A549 (cell line): Measurements from ENCODE around the gene RSRC1. TPM values are rescaled to one million over a fixed set of nuclear protein-coding genes. Genes with fewer than 3 reads are reported as not detected.

Experiments
- ATAC-seq, 2 experiments: fragments of 200-7000 bp in 1 of 2; fragments of >200 bp in 1 of 2; cut with Nextera tagmentation in 1 of 2; cut with Tn5 transposase in 1 of 2; 3 replicates each; pipeline versions ENCODE4 v1.8.0 to v1.9.1; 2018 to 2020; ENCODE audit warnings: mild to moderate bottlenecking in 1 of 2, moderate library complexity in 1 of 2
- CTCF ChIA-PET: fragments of 300-600 bp; sonication (Branson Sonifier 250); formaldehyde crosslinking; extraction: SDS; loops from one replicate; lab custom pipeline; 2021; ENCODE audit warnings: antibody characterized with exemption, inconsistent platforms; lab: Yijun Ruan, JAX
- POLR2A ChIA-PET: fragments of 350-600 bp; formaldehyde crosslinking; extraction: SDS; loops from one replicate; lab custom pipeline; 2021; ENCODE audit warnings: antibody characterized with exemption, inconsistent platforms; lab: Yijun Ruan, JAX
- DNase-seq, 2 experiments: peaks; one replicate each; pipeline versions ENCODE4 v3.0.0 to v3.0.0-alpha.2; 2011 to 2016; ENCODE audit warnings: low read depth in 1 of 2, low spot score in 1 of 2
- FAIRE-seq: peaks from 2 replicates; lab custom pipeline; 2011; peaks lifted over from hg19 to GRCh38; lab: Jason Lieb, UNC
- H3K27ac ChIP-seq, 2 experiments: fragments of >200 bp; sonication (Bioruptor Twin); formaldehyde crosslinking; 3 replicates each; pipeline ENCODE4 v1.5.1; 2016 to 2017
- H3K4me1 ChIP-seq: fragments of >200 bp; sonication (Bioruptor Twin); formaldehyde crosslinking; 3 replicates; pipeline ENCODE4 v1.6.1; 2016
- H3K4me2 ChIP-seq: fragments of >200 bp; sonication (Bioruptor Twin); formaldehyde crosslinking; 3 replicates; pipeline ENCODE4 v1.6.1; 2016
- H3K4me3 ChIP-seq: fragments of >200 bp; sonication (Bioruptor Twin); formaldehyde crosslinking; 3 replicates; pipeline ENCODE4 v1.5.1; 2016
- H3K9me3 ChIP-seq: fragments of >200 bp; sonication (Bioruptor Twin); formaldehyde crosslinking; 3 replicates; pipeline ENCODE4 v1.6.1; 2016
- CBX2 ChIP-seq: fragments of 200-600 bp; sonication (generic); IDR thresholded peaks from 2 replicates; pipeline ENCODE4 v1.6.1; 2016; ENCODE audit warnings: low read depth, mild to moderate bottlenecking, borderline replicate concordance
- CBX8 ChIP-seq: fragments of 200-600 bp; sonication (generic); IDR thresholded peaks from 2 replicates; pipeline ENCODE4 v1.6.1; 2016
- CHD4 ChIP-seq: fragments of 200-600 bp; sonication (generic); IDR thresholded peaks from 2 replicates; pipeline ENCODE4 v1.6.1; 2016; ENCODE audit warnings: antibody characterized with exemption, mild to moderate bottlenecking, borderline replicate concordance
- ELK1 ChIP-seq: fragments of 150-350 bp; IDR thresholded peaks from 2 replicates; pipeline ENCODE4 v1.6.1; 2014; ENCODE audit warnings: low read depth, mild to moderate bottlenecking, low read length
- ESRRA ChIP-seq: fragments of 150-350 bp; IDR thresholded peaks from 2 replicates; pipeline ENCODE4 v1.6.1; 2014; ENCODE audit warnings: mild to moderate bottlenecking, low read length, borderline replicate concordance
- FOSB ChIP-seq: fragments of 250-450 bp; sonication (Bioruptor Pico); IDR thresholded peaks from 2 replicates; pipeline ENCODE4 v1.5.0; 2020; ENCODE audit warnings: mild to moderate bottlenecking, moderate library complexity
- FOSL2 ChIP-seq, 2 experiments: fragments of 450-650 bp in 1 of 2; fragments of >200 bp in 1 of 2; sonication (Bioruptor Twin) in 1 of 2; formaldehyde crosslinking; IDR thresholded peaks; 2 replicates each; pipeline versions ENCODE4 v1.5.0 to v1.6.1; 2016 to 2020; ENCODE audit warnings: mild to moderate bottlenecking in 1 of 2, moderate library complexity in 1 of 2
- HOXB13 ChIP-seq: fragments of 250-450 bp; sonication (Bioruptor Pico); IDR thresholded peaks from 2 replicates; pipeline ENCODE4 v1.5.0; 2020; ENCODE audit warnings: low read depth, mild to moderate bottlenecking, moderate library complexity
- HOXB5 ChIP-seq: fragments of 250-450 bp; sonication (Bioruptor Pico); IDR thresholded peaks from 2 replicates; pipeline ENCODE4 v1.5.0; 2020; ENCODE audit warnings: mild to moderate bottlenecking, moderate library complexity
- KDM1A ChIP-seq: fragments of 200-600 bp; sonication (generic); IDR thresholded peaks from 2 replicates; pipeline ENCODE4 v1.6.1; 2016; ENCODE audit warnings: low read depth, mild to moderate bottlenecking
- MAZ ChIP-seq: fragments of 150-350 bp; IDR thresholded peaks from 2 replicates; pipeline ENCODE4 v1.6.1; 2014; ENCODE audit warnings: antibody characterized with exemption, low read depth, low read length, borderline replicate concordance
- MYC ChIP-seq: IDR thresholded peaks from 2 replicates; pipeline ENCODE4 v1.6.1; 2012; ENCODE audit warnings: mild to moderate bottlenecking, inconsistent platforms, low read length, improper control_type of control experiment, borderline replicate concordance
- NFE2L2 ChIP-seq: fragments of 150-350 bp; conservative IDR thresholded peaks from 2 replicates; pipeline ENCODE4 v1.6.1; 2014; ENCODE audit warnings: low read length
- NPAS2 ChIP-seq: fragments of 250-450 bp; sonication (Bioruptor Pico); IDR thresholded peaks from 2 replicates; pipeline ENCODE4 v1.8.0; 2022; ENCODE audit warnings: mild to moderate bottlenecking, moderate library complexity, borderline replicate concordance
- PBX3 ChIP-seq: IDR thresholded peaks from 2 replicates; pipeline ENCODE4 v1.6.1; 2012
- POLR2AphosphoS2 ChIP-seq: conservative IDR thresholded peaks from 2 replicates; pipeline ENCODE4 v1.6.1; 2012; ENCODE audit warnings: low read length, improper control_type of control experiment, inconsistent platforms
- RARB ChIP-seq: fragments of 250-450 bp; sonication (Bioruptor Pico); IDR thresholded peaks from 2 replicates; pipeline ENCODE4 v1.8.0; 2021; ENCODE audit warnings: mild to moderate bottlenecking, moderate library complexity
- RFX5 ChIP-seq: fragments of 450-650 bp; IDR thresholded peaks from 2 replicates; pipeline ENCODE4 v1.7.1; 2014; ENCODE audit warnings: antibody characterized with exemption, mild to moderate bottlenecking, moderate library complexity
- SREBF2 ChIP-seq: fragments of 450-650 bp; IDR thresholded peaks from 2 replicates; pipeline ENCODE4 v1.6.1; 2014; ENCODE audit warnings: mild to moderate bottlenecking, moderate library complexity
- TFCP2L1 ChIP-seq: fragments of 250-450 bp; sonication (Bioruptor Pico); IDR thresholded peaks from 2 replicates; pipeline ENCODE4 v1.5.0; 2021; ENCODE audit warnings: mild to moderate bottlenecking
- ZC3H11A ChIP-seq: fragments of 450-650 bp; IDR thresholded peaks from 2 replicates; pipeline ENCODE4 v1.6.1; 2014; ENCODE audit warnings: antibody characterized with exemption, mild to moderate bottlenecking
- ZFP36 ChIP-seq: fragments of 450-650 bp; IDR thresholded peaks from 2 replicates; pipeline ENCODE4 v1.6.1; 2014; ENCODE audit warnings: borderline replicate concordance; ENCODE audit not compliant: partially characterized antibody
- WGBS: methylation state at CpG from one replicate; pipeline ENCODE4 v1.1.6; 2017; ENCODE audit errors: missing lambda C conversion rate; 5-methylcytosine and 5-hydroxymethylcytosine counted together
- polyA plus RNA-seq, 4 experiments: library from polyadenylated mRNA; depleted of rRNA in 3 of 4; stranded (reverse); fragments of >200 nt; fragmentation: RNase III in 1 of 4; extraction: RNeasy Plus Mini Kit Qiagen cat#74134 plus additional on column Dnase treatment in 1 of 4; gene quantifications; 2 replicates in 3 of 4; 3 replicates in 1 of 4; pipeline ENCODE4 v1.2.3, GENCODE V29; 2011 to 2017
- TF ChIP-seq, protein P1 (sequence below): fragments of 200-600 bp; sonication (generic); IDR thresholded peaks from 2 replicates; pipeline ENCODE4 v1.6.1; 2016; ENCODE audit warnings: antibody characterized with exemption, mild to moderate bottlenecking, moderate library complexity
- TF ChIP-seq, protein P2 (sequence below): fragments of >200 bp; sonication (Bioruptor Twin); formaldehyde crosslinking; IDR thresholded peaks from 3 replicates; pipeline ENCODE4 v1.6.1; 2016
- TF ChIP-seq, protein P3 (sequence below): fragments of >200 bp; sonication (Bioruptor Twin); formaldehyde crosslinking; IDR thresholded peaks from 3 replicates; pipeline ENCODE4 v1.5.1; 2016

RSRC1 gene
- polyA plus RNA-seq, 2 of the 4 experiments (the other 2 are of a cell fraction) = 17.5 to 52.2 TPM

- Histone ChIP-seq H3K27ac (no peak overlapping the region), H3K4me2 (no peak overlapping the region), H3K4me3 (no peak overlapping the region), H3K9me3 (peaks cover 17% of the 10 kb centered on the region; the same call in 2 of the 3 replicates), H3K4me1 (no peaks in the 10 kb centered on the region)
- DNase-seq (no peak), FAIRE-seq (no peak), ATAC-seq (no peak)
- ChIA-PET POLR2A (no interaction called here), CTCF (interaction anchor here (0.9 kb wide), 1 partner anchor 57 kb away, joined by 3 read pairs; no protein-coding TSS in a partner anchor)
- TF ChIP-seq CHD4 = no peak
- no peak for TF ChIP-seq TFCP2L1 (CRISPR knock-in tag)
- TF ChIP-seq FOSL2 (IDR thresholded peaks at IDR 0.05) = no peak
- TF ChIP-seq FOSL2 (CRISPR knock-in tag; IDR thresholded peaks at IDR 0.05) = no peak
- no peak for TF ChIP-seq MAZ
- no peak for TF ChIP-seq ESRRA
- TF ChIP-seq HOXB5 (CRISPR knock-in tag) = no peak
- TF ChIP-seq KDM1A = no peak
- TF ChIP-seq, protein P1, sequence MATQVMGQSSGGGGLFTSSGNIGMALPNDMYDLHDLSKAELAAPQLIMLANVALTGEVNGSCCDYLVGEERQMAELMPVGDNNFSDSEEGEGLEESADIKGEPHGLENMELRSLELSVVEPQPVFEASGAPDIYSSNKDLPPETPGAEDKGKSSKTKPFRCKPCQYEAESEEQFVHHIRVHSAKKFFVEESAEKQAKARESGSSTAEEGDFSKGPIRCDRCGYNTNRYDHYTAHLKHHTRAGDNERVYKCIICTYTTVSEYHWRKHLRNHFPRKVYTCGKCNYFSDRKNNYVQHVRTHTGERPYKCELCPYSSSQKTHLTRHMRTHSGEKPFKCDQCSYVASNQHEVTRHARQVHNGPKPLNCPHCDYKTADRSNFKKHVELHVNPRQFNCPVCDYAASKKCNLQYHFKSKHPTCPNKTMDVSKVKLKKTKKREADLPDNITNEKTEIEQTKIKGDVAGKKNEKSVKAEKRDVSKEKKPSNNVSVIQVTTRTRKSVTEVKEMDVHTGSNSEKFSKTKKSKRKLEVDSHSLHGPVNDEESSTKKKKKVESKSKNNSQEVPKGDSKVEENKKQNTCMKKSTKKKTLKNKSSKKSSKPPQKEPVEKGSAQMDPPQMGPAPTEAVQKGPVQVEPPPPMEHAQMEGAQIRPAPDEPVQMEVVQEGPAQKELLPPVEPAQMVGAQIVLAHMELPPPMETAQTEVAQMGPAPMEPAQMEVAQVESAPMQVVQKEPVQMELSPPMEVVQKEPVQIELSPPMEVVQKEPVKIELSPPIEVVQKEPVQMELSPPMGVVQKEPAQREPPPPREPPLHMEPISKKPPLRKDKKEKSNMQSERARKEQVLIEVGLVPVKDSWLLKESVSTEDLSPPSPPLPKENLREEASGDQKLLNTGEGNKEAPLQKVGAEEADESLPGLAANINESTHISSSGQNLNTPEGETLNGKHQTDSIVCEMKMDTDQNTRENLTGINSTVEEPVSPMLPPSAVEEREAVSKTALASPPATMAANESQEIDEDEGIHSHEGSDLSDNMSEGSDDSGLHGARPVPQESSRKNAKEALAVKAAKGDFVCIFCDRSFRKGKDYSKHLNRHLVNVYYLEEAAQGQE = no peak
- TF ChIP-seq FOSB (CRISPR knock-in tag) = no peak
- TF ChIP-seq CBX8 = no peak
- no peak for TF ChIP-seq POLR2AphosphoS2
- no peak for TF ChIP-seq ELK1
- no peak for TF ChIP-seq ZC3H11A
- no peak for TF ChIP-seq RARB
- TF ChIP-seq MYC = no peak
- 95% methylated on average over 2 of the region's 2 CpGs for WGBS
These were observed 95.4 kb downstream of the RSRC1 start for GRCh38 chr3:158205324-158205723.

GRCh38 chr3:158205994-158206393 lies 96.1 kb downstream of the RSRC1 start:
- WGBS = 94% methylated on average over 2 of the region's 2 CpGs
- CTCF ChIA-PET = interaction anchor here (0.9 kb wide), 1 partner anchor 57 kb away, joined by 3 read pairs; no protein-coding TSS in a partner anchor
- ATAC-seq = no peak

GRCh38 chr3:158210067-158210466 lies 100.2 kb downstream of the RSRC1 start:
- Histone ChIP-seq H3K4me1 (no peaks in the 10 kb centered on the region), H3K27ac (no peak overlapping the region)
- ATAC-seq = no peak
- POLR2A ChIA-PET = no interaction called here
- TF ChIP-seq MYC = no peak
- TF ChIP-seq CBX2 = no peak
- TF ChIP-seq, protein P2, sequence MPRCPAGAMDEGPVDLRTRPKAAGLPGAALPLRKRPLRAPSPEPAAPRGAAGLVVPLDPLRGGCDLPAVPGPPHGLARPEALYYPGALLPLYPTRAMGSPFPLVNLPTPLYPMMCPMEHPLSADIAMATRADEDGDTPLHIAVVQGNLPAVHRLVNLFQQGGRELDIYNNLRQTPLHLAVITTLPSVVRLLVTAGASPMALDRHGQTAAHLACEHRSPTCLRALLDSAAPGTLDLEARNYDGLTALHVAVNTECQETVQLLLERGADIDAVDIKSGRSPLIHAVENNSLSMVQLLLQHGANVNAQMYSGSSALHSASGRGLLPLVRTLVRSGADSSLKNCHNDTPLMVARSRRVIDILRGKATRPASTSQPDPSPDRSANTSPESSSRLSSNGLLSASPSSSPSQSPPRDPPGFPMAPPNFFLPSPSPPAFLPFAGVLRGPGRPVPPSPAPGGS = no peak
- TF ChIP-seq ZFP36 = no peak
- no peak for TF ChIP-seq RFX5
- TF ChIP-seq, protein P3, sequence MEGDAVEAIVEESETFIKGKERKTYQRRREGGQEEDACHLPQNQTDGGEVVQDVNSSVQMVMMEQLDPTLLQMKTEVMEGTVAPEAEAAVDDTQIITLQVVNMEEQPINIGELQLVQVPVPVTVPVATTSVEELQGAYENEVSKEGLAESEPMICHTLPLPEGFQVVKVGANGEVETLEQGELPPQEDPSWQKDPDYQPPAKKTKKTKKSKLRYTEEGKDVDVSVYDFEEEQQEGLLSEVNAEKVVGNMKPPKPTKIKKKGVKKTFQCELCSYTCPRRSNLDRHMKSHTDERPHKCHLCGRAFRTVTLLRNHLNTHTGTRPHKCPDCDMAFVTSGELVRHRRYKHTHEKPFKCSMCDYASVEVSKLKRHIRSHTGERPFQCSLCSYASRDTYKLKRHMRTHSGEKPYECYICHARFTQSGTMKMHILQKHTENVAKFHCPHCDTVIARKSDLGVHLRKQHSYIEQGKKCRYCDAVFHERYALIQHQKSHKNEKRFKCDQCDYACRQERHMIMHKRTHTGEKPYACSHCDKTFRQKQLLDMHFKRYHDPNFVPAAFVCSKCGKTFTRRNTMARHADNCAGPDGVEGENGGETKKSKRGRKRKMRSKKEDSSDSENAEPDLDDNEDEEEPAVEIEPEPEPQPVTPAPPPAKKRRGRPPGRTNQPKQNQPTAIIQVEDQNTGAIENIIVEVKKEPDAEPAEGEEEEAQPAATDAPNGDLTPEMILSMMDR = no peak
- TF ChIP-seq NFE2L2 = no peak
- TF ChIP-seq NPAS2 (CRISPR knock-in tag) = no peak
- TF ChIP-seq PBX3 = no peak
- TF ChIP-seq, all 56 proteins: peak for 0
- FAIRE-seq (no peak), DNase-seq (no peak)
- Histone ChIP-seq H3K4me3 (no peak overlapping the region), H3K4me2 (no peak overlapping the region), H3K9me3 (no peaks in the 10 kb centered on the region)
- CTCF ChIA-PET = no interaction called here
- 91% methylated on average over 4 of the region's 4 CpGs for WGBS

More at GRCh38 chr3:158205994-158206393, 96.1 kb downstream of the RSRC1 start:
- H3K4me2 ChIP-seq = no peak overlapping the region
- peaks cover 12% of the 10 kb centered on the region; the same call in 2 of the 3 replicates for H3K9me3 ChIP-seq
- no peaks in the 10 kb centered on the region for H3K4me1 ChIP-seq
- no peak overlapping the region for H3K4me3 ChIP-seq
- DNase-seq (no peak), FAIRE-seq (no peak)
- TF ChIP-seq SREBF2 (no peak), ZC3H11A (no peak), HOXB13 (CRISPR knock-in tag) (no peak)
- POLR2A ChIA-PET = no interaction called here
- H3K27ac ChIP-seq = no peak overlapping the region
